ENCODE measurements around the gene TMEM200A. TPM values are rescaled to one million over a fixed set of nuclear protein-coding genes. Genes with fewer than 3 reads are reported as not detected.

Gene TMEM200A
- total RNA-seq, 1 donor from 2014 or later: 12.8 TPM

GRCh38 chr6:130377915-130378314, 12.1 kb downstream of the TMEM200A start:
- no peaks in the 10 kb centered on the region for H4K20me1 ChIP-seq (ENCODE audit: low read depth)
- H3K4me2 ChIP-seq: no peak overlapping the region
- no peaks in the 10 kb centered on the region for H3K79me2 ChIP-seq (ENCODE audit: low read depth)
- no peak overlapping the region for H3K4me3 Mint-ChIP-seq
- TF ChIP-seq EZH2 (IDR thresholded peaks at IDR 0.05) (no peak), EZH2phosphoT487 (IDR thresholded peaks at IDR 0.05) (no peak), CTCF (IDR thresholded peaks at IDR 0.05) (no peak)
- H3K36me3 ChIP-seq: no peaks in the 10 kb centered on the region
- no peaks in the 10 kb centered on the region for H3F3A ChIP-seq (ENCODE audit: low read depth)
- no peak overlapping the region for H3K27ac Mint-ChIP-seq
- no peaks in the 10 kb centered on the region for H3K9me3 ChIP-seq (ENCODE audit: low read depth)
- no peak overlapping the region for H3K4me3 ChIP-seq
- peaks cover 2% of the 10 kb centered on the region for H3K4me1 Mint-ChIP-seq
- no peaks in the 10 kb centered on the region for H3K27me3 Mint-ChIP-seq (ENCODE audit: insufficient read depth, low read depth)
- H3K9ac ChIP-seq: no peak overlapping the region
- no peak overlapping the region for H2AFZ ChIP-seq (replicated peaks)
- no peak for DNase-seq (ENCODE audit: low spot score)
- peaks cover 2% of the 10 kb centered on the region for H3K9me3 Mint-ChIP-seq
- H3K27me3 ChIP-seq: no peaks in the 10 kb centered on the region
- no peak overlapping the region for H3K27ac ChIP-seq
- no peaks in the 10 kb centered on the region for H3K4me1 ChIP-seq
- peaks cover 4% of the 10 kb centered on the region for H3K36me3 Mint-ChIP-seq

GRCh38 chr6:130379223-130379622, 13.4 kb downstream of the TMEM200A start:
- H3K27me3 ChIP-seq: no peaks in the 10 kb centered on the region
- H3F3A ChIP-seq (ENCODE audit: low read depth): no peaks in the 10 kb centered on the region
- H3K27ac Mint-ChIP-seq: no peak overlapping the region
- no peak overlapping the region for H3K4me2 ChIP-seq
- H3K27ac ChIP-seq: no peak overlapping the region
- no peak for DNase-seq (ENCODE audit: low spot score)
- no peaks in the 10 kb centered on the region for H3K36me3 ChIP-seq
- no peaks in the 10 kb centered on the region for H3K79me2 ChIP-seq (ENCODE audit: low read depth)
- no peak overlapping the region for H3K9ac ChIP-seq
- no peaks in the 10 kb centered on the region for H3K4me1 ChIP-seq
- H3K27me3 Mint-ChIP-seq (ENCODE audit: insufficient read depth, low read depth): no peaks in the 10 kb centered on the region
- H3K4me3 ChIP-seq: no peak overlapping the region
- no peaks in the 10 kb centered on the region for H3K9me3 ChIP-seq (ENCODE audit: low read depth)
- no peak overlapping the region for H3K4me3 Mint-ChIP-seq
- TF ChIP-seq EZH2 (IDR thresholded peaks at IDR 0.05) (no peak), EZH2phosphoT487 (IDR thresholded peaks at IDR 0.05) (no peak), CTCF (IDR thresholded peaks at IDR 0.05) (no peak)
- no peaks in the 10 kb centered on the region for H3K4me1 Mint-ChIP-seq
- peaks cover 4% of the 10 kb centered on the region for H3K36me3 Mint-ChIP-seq
- peaks cover 2% of the 10 kb centered on the region for H3K9me3 Mint-ChIP-seq
- H4K20me1 ChIP-seq (ENCODE audit: low read depth): no peaks in the 10 kb centered on the region
- no peak overlapping the region for H2AFZ ChIP-seq (replicated peaks)

GRCh38 chr6:130381012-130381411, 15.2 kb downstream of the TMEM200A start:
- H3K9ac ChIP-seq: no peak overlapping the region
- H3F3A ChIP-seq (ENCODE audit: low read depth): no peaks in the 10 kb centered on the region
- H3K4me1 Mint-ChIP-seq: no peaks in the 10 kb centered on the region
- H4K20me1 ChIP-seq (ENCODE audit: low read depth): no peaks in the 10 kb centered on the region
- DNase-seq (ENCODE audit: low spot score): no peak
- H3K4me1 ChIP-seq: peaks cover 4% of the 10 kb centered on the region
- no peak overlapping the region for H3K4me3 ChIP-seq
- no peaks in the 10 kb centered on the region for H3K27me3 Mint-ChIP-seq (ENCODE audit: insufficient read depth, low read depth)
- H3K4me3 Mint-ChIP-seq: no peak overlapping the region
- H3K79me2 ChIP-seq (ENCODE audit: low read depth): no peaks in the 10 kb centered on the region
- no peaks in the 10 kb centered on the region for H3K36me3 Mint-ChIP-seq
- H3K27me3 ChIP-seq: no peaks in the 10 kb centered on the region
- no peak overlapping the region for H2AFZ ChIP-seq (replicated peaks)
- no peaks in the 10 kb centered on the region for H3K36me3 ChIP-seq
- TF ChIP-seq EZH2 (IDR thresholded peaks at IDR 0.05) (no peak), CTCF (IDR thresholded peaks at IDR 0.05) (no peak), EZH2phosphoT487 (IDR thresholded peaks at IDR 0.05) (no peak)
- H3K27ac ChIP-seq: no peak overlapping the region
- H3K9me3 Mint-ChIP-seq: peaks cover 2% of the 10 kb centered on the region
- no peak overlapping the region for H3K4me2 ChIP-seq
- H3K27ac Mint-ChIP-seq: no peak overlapping the region
- H3K9me3 ChIP-seq (ENCODE audit: low read depth): no peaks in the 10 kb centered on the region
